ENCODE results near the gene PSME4. TPM values are rescaled to one million over a fixed set of nuclear protein-coding genes. Genes with fewer than 3 reads are reported as not detected.
"Not testable (repeated sequence)": the region's sequence is repeated elsewhere in the genome, so short reads cannot be mapped to it uniquely, and the experiment has no call there.

Gene PSME4
- total RNA-seq, 1 donor from 2014 or later = 49.9 TPM

GRCh38 chr2:53969968-53970723 is 647 bp downstream of the PSME4 start:
- ATAC-seq = peak; percentile 53
- no peak for DNase-seq (ENCODE audit: missing footprints)
- intact Hi-C loops (cut with DNase I) = loop anchor here (10.0 kb wide), 1 partner anchor 115 kb away; no protein-coding TSS in a partner anchor

- DNase-seq (ENCODE audit: missing footprints) (no peak), ATAC-seq (no peak)
- intact Hi-C loops (cut with DNase I) = loop anchor here (10.0 kb wide), 1 partner anchor 115 kb away; no protein-coding TSS in a partner anchor
Observed at GRCh38 chr2:53969285-53969967, 1.4 kb downstream of the PSME4 start.

- intact Hi-C loops (cut with DNase I) = loop anchor here (10.0 kb wide), 1 partner anchor 120 kb away; no protein-coding TSS in a partner anchor
- DNase-seq (ENCODE audit: missing footprints) (no peak), ATAC-seq (no peak)
Observed at GRCh38 chr2:53964987-53965687, 5.7 kb downstream of the PSME4 start.

- no peak for ATAC-seq
- DNase-seq (ENCODE audit: missing footprints) = no peak
- intact Hi-C loops (cut with DNase I) = loop anchor here (10.0 kb wide), 1 partner anchor 120 kb away; no protein-coding TSS in a partner anchor
Observed at GRCh38 chr2:53964257-53964952, 6.4 kb downstream of the PSME4 start.

- DNase-seq (ENCODE audit: missing footprints); ATAC-seq: not testable (repeated sequence)
- intact Hi-C loops (cut with DNase I) = loop anchor here (10.0 kb wide), 1 partner anchor 123 kb away; no protein-coding TSS in a partner anchor
Observed at GRCh38 chr2:53961478-53962216, 9.1 kb downstream of the PSME4 start.

GRCh38 chr2:53960476-53960875 is 10.3 kb downstream of the PSME4 start:
- DNase-seq (ENCODE audit: missing footprints) (no peak), ATAC-seq (no peak)
- intact Hi-C loops (cut with DNase I) = loop anchor here (10.0 kb wide), 1 partner anchor 124 kb away; no protein-coding TSS in a partner anchor

GRCh38 chr2:53958443-53958842 is 12.3 kb downstream of the PSME4 start:
- intact Hi-C loops (cut with DNase I) = no loop called here
- DNase-seq (ENCODE audit: missing footprints) (no peak), ATAC-seq (no peak)

GRCh38 chr2:53952519-53952918 is 18.3 kb downstream of the PSME4 start:
- ATAC-seq = no peak
- DNase-seq (ENCODE audit: missing footprints) = no peak

GRCh38 chr2:53949457-53949856 is 21.3 kb downstream of the PSME4 start:
- DNase-seq (ENCODE audit: missing footprints) (no peak), ATAC-seq (no peak)
- intact Hi-C loops (cut with DNase I) = no loop called here

More at GRCh38 chr2:53952519-53952918, 18.3 kb downstream of the PSME4 start:
- intact Hi-C loops (cut with DNase I) = no loop called here

- DNase-seq (ENCODE audit: missing footprints) (no peak), ATAC-seq (no peak)
- intact Hi-C loops (cut with DNase I) = no loop called here
Observed at GRCh38 chr2:53945538-53945937, 25.3 kb downstream of the PSME4 start.

- intact Hi-C loops (cut with DNase I) = no loop called here
- DNase-seq (ENCODE audit: missing footprints) = no peak
- ATAC-seq = no peak
Observed at GRCh38 chr2:53944542-53944941, 26.3 kb downstream of the PSME4 start.

- DNase-seq (ENCODE audit: missing footprints) (no peak), ATAC-seq (no peak)
- intact Hi-C loops (cut with DNase I) = no loop called here
Observed at GRCh38 chr2:53942280-53942679, 28.5 kb downstream of the PSME4 start.

GRCh38 chr2:53941749-53942148 is 29.0 kb downstream of the PSME4 start:
- intact Hi-C loops (cut with DNase I) = no loop called here
- DNase-seq (ENCODE audit: missing footprints) (no peak), ATAC-seq (no peak)

GRCh38 chr2:53939656-53940055 is 31.1 kb downstream of the PSME4 start:
- DNase-seq (ENCODE audit: missing footprints) = no peak
- no peak for ATAC-seq
- intact Hi-C loops (cut with DNase I) = no loop called here

GRCh38 chr2:53938904-53939303 is 31.9 kb downstream of the PSME4 start:
- no peak for DNase-seq (ENCODE audit: missing footprints)
- intact Hi-C loops (cut with DNase I) = no loop called here
- ATAC-seq = no peak

- no peak for ATAC-seq
- intact Hi-C loops (cut with DNase I) = loop anchor here (5.0 kb wide), 1 partner anchor 46 kb away; no protein-coding TSS in a partner anchor
- no peak for DNase-seq (ENCODE audit: missing footprints)
Observed at GRCh38 chr2:53933329-53933728, 37.5 kb downstream of the PSME4 start.

GRCh38 chr2:53926321-53926720 is 44.5 kb downstream of the PSME4 start:
- ATAC-seq; DNase-seq (ENCODE audit: missing footprints); intact Hi-C loops (cut with DNase I): not testable (repeated sequence)

- intact Hi-C loops (cut with DNase I) = no loop called here
- ATAC-seq (no peak), DNase-seq (ENCODE audit: missing footprints) (no peak)
Observed at GRCh38 chr2:53913721-53914120, 57.1 kb downstream of the PSME4 start.

All from Right ventricle myocardium inferior (tissue), 1 donor.